GM21528 (cell line): ENCODE measurements around the gene CITED4.

Experiments
- ATAC-seq: cut with Tn5 transposase; IDR thresholded peaks from one replicate; pipeline ENCODE4 v1.9.1; 2021; ENCODE audit warnings: mild to moderate bottlenecking, moderate library complexity; ENCODE audit not compliant: unreplicated experiment, low FRiP score

Gene CITED4

GRCh38 chr1:40817791-40818263 is 44.3 kb downstream of the CITED4 start:
- ATAC-seq, result peak; percentile 11

GRCh38 chr1:40815420-40815819 is 46.7 kb downstream of the CITED4 start:
- ATAC-seq, result no peak
